ENCODE data around the gene LRP1B.

GRCh38 chr2:140508756-140509155 lies 1622.1 kb downstream of the LRP1B start:
- no peak for TF ChIP-seq CTCF (IDR thresholded peaks at IDR 0.05; ENCODE audit: low read depth, low read length, missing input control)
- no peak for TF ChIP-seq REST (IDR thresholded peaks at IDR 0.05)
- TF ChIP-seq MAX (IDR thresholded peaks at IDR 0.05) = no peak
- no peak for TF ChIP-seq TAF1 (conservative IDR thresholded peaks at IDR 0.05)
- no peak for TF ChIP-seq FOXA1 (IDR thresholded peaks at IDR 0.05)
- no peak for TF ChIP-seq ZBTB33 (IDR thresholded peaks at IDR 0.05)
- TF ChIP-seq ATF3 (IDR thresholded peaks at IDR 0.05) = no peak
- no peak for TF ChIP-seq SP1 (IDR thresholded peaks at IDR 0.05)
- TF ChIP-seq JUND (IDR thresholded peaks at IDR 0.05) = no peak
- TF ChIP-seq RXRA (IDR thresholded peaks at IDR 0.05) = no peak
- no peak for TF ChIP-seq YY1 (IDR thresholded peaks at IDR 0.05)
- no peak for TF ChIP-seq FOXA2 (IDR thresholded peaks at IDR 0.05)
- TF ChIP-seq NR2F2 (IDR thresholded peaks at IDR 0.05) = no peak
- TF ChIP-seq EGR1 (IDR thresholded peaks at IDR 0.05; ENCODE audit: low read depth in 2 of 2) = no peak
